Smooth muscle cell (in vitro differentiated cells): ENCODE measurements around the gene NIPAL3. TPM values are rescaled to one million over a fixed set of nuclear protein-coding genes. Genes with fewer than 3 reads are reported as not detected.
"Not testable (repeated sequence)": the region's sequence is repeated elsewhere in the genome, so short reads cannot be mapped to it uniquely, and the experiment has no call there.

Experiments used
- DNase-seq: peaks from one replicate; lab custom pipeline; 2025; ENCODE audit not compliant: unreplicated experiment; lab: John Stamatoyannopoulos, UW
- H2AFZ ChIP-seq: fragments of 200-600 bp; sonication (generic); 2 replicates; pipeline ENCODE4 v1.6.0; 2016; ENCODE audit warnings: antibody characterized with exemption, low read depth, mild to moderate bottlenecking
- H3F3A ChIP-seq: fragments of 200-600 bp; sonication (generic); 2 replicates; pipeline ENCODE4 v1.6.0; 2017; ENCODE audit warnings: antibody characterized with exemption, low read depth
- H3K27ac ChIP-seq: fragments of 200-600 bp; sonication (generic); 2 replicates; pipeline ENCODE4 v1.5.1; 2016; ENCODE audit warnings: low read depth, mild to moderate bottlenecking
- H3K27me3 ChIP-seq: fragments of 200-600 bp; sonication (generic); 2 replicates; pipeline ENCODE4 v1.6.1; 2016; ENCODE audit warnings: low read depth, mild to moderate bottlenecking
- H3K36me3 ChIP-seq: fragments of 200-600 bp; sonication (generic); 2 replicates; pipeline ENCODE4 v1.5.1; 2016; ENCODE audit warnings: low read depth
- H3K4me1 ChIP-seq: fragments of 200-600 bp; sonication (generic); 2 replicates; pipeline ENCODE4 v1.5.1; 2016; ENCODE audit warnings: low read depth
- H3K4me2 ChIP-seq: fragments of 200-600 bp; sonication (generic); 2 replicates; pipeline ENCODE4 v1.6.0; 2016; ENCODE audit warnings: mild to moderate bottlenecking
- H3K4me3 ChIP-seq: fragments of 200-600 bp; sonication (generic); 2 replicates; pipeline ENCODE4 v1.5.1; 2016; ENCODE audit warnings: mild to moderate bottlenecking
- H3K79me2 ChIP-seq: fragments of 200-600 bp; sonication (generic); 2 replicates; pipeline ENCODE4 v1.6.0; 2016; ENCODE audit warnings: low read depth, mild to moderate bottlenecking
- H3K9ac ChIP-seq: fragments of 200-600 bp; sonication (generic); 2 replicates; pipeline ENCODE4 v1.6.0; 2016; ENCODE audit warnings: low read depth
- H3K9me3 ChIP-seq: fragments of 200-600 bp; sonication (generic); replicated peaks from 2 replicates; pipeline ENCODE4 v1.5.1; 2016; ENCODE audit warnings: low read depth
- H4K20me1 ChIP-seq: fragments of 200-600 bp; sonication (generic); 2 replicates; pipeline ENCODE4 v1.6.0; 2016; ENCODE audit warnings: low read depth
- CTCF ChIP-seq: fragments of 200-600 bp; sonication (generic); IDR thresholded peaks from 2 replicates; pipeline ENCODE4 v1.5.1; 2017; ENCODE audit warnings: borderline replicate concordance, mild to moderate bottlenecking, antibody characterized with exemption; ENCODE audit not compliant: insufficient read depth, poor library complexity, severe bottlenecking
- WGBS: methylation state at CpG from one replicate; pipeline ENCODE4 v1.1.7; 2016; ENCODE audit warnings: low lambda C conversion rate; 5-methylcytosine and 5-hydroxymethylcytosine counted together
- polyA plus RNA-seq: library from polyadenylated mRNA; unstranded; fragments of >200 nt; fragmentation: Nextera tagmentation; extraction: Ambion mirVana; gene quantifications from 2 replicates; pipeline ENCODE4 v1.2.1, GENCODE V29; 2016
- total RNA-seq: library from RNA; depleted of rRNA; stranded (reverse); fragments of >200 nt; gene quantifications from 2 replicates; pipeline ENCODE4 v1.2.3, GENCODE V29; 2014

NIPAL3 gene
- total and polyA plus RNA-seq, 2 experiments from 2014 or later: 9.3 to 22.5 TPM

GRCh38 chr1:24507405-24507804 is 91.8 kb downstream of the NIPAL3 start:
- no peak overlapping the region for H3K4me3 ChIP-seq
- peaks cover 16% of the 10 kb centered on the region for H3K4me1 ChIP-seq
- no peak for DNase-seq
- H4K20me1 ChIP-seq: peaks cover 28% of the 10 kb centered on the region
- no peak overlapping the region for H3K27ac ChIP-seq
- no peaks in the 10 kb centered on the region for H3K9me3 ChIP-seq
- no peak overlapping the region for H3K4me2 ChIP-seq
- WGBS: 99% methylated on average over 5 of the region's 5 CpGs
- no peaks in the 10 kb centered on the region for H3K27me3 ChIP-seq
- no peaks in the 10 kb centered on the region for H3K36me3 ChIP-seq
- TF ChIP-seq CTCF: no peak
- peaks cover 33% of the 10 kb centered on the region for H3K79me2 ChIP-seq
- H3F3A ChIP-seq: no peaks in the 10 kb centered on the region
- H2AFZ ChIP-seq: no peak overlapping the region
- H3K9ac ChIP-seq: no peak overlapping the region

GRCh38 chr1:24508911-24509310 is 93.3 kb downstream of the NIPAL3 start:
- Histone ChIP-seq H3K27ac (no peak overlapping the region), H3K9me3 (no peaks in the 10 kb centered on the region), H3K4me1 (peaks cover 8% of the 10 kb centered on the region), H3F3A (no peaks in the 10 kb centered on the region), H3K4me2 (no peak overlapping the region), H4K20me1 (peaks cover 36% of the 10 kb centered on the region), H3K9ac (no peak overlapping the region), H3K27me3 (no peaks in the 10 kb centered on the region), H3K4me3 (no peak overlapping the region), H3K36me3 (no peaks in the 10 kb centered on the region), H2AFZ (no peak overlapping the region), H3K79me2 (peaks cover 34% of the 10 kb centered on the region)
- no peak for TF ChIP-seq CTCF
- no peak for DNase-seq
- 95% methylated on average over 5 of the region's 5 CpGs for WGBS

- no peak overlapping the region for H3K27ac ChIP-seq
- no peak for DNase-seq
- H4K20me1 ChIP-seq: peaks cover 44% of the 10 kb centered on the region
- no peaks in the 10 kb centered on the region for H3K4me1 ChIP-seq
- no peaks in the 10 kb centered on the region for H3K9me3 ChIP-seq
- no peaks in the 10 kb centered on the region for H3F3A ChIP-seq
- 70% methylated on average over 2 of the region's 2 CpGs for WGBS
- no peaks in the 10 kb centered on the region for H3K27me3 ChIP-seq
- H3K9ac ChIP-seq: no peak overlapping the region
- no peak overlapping the region for H3K4me2 ChIP-seq
- no peak overlapping the region for H2AFZ ChIP-seq
- H3K79me2 ChIP-seq: peaks cover 4% of the 10 kb centered on the region
- no peaks in the 10 kb centered on the region for H3K36me3 ChIP-seq
- TF ChIP-seq CTCF: no peak
- no peak overlapping the region for H3K4me3 ChIP-seq
Observed at GRCh38 chr1:24513706-24514105, 98.1 kb downstream of the NIPAL3 start.

GRCh38 chr1:24514946-24515345 is 99.3 kb downstream of the NIPAL3 start:
- no peak for TF ChIP-seq CTCF
- Histone ChIP-seq H3K79me2 (peaks cover 4% of the 10 kb centered on the region), H3F3A (no peaks in the 10 kb centered on the region), H3K27ac (no peak overlapping the region), H3K9me3 (no peaks in the 10 kb centered on the region), H4K20me1 (peaks cover 44% of the 10 kb centered on the region), H3K36me3 (no peaks in the 10 kb centered on the region), H3K4me2 (no peak overlapping the region), H3K4me3 (no peak overlapping the region), H2AFZ (no peak overlapping the region), H3K27me3 (no peaks in the 10 kb centered on the region), H3K9ac (no peak overlapping the region), H3K4me1 (no peaks in the 10 kb centered on the region)
- DNase-seq: no peak
- 97% methylated on average over 5 of the region's 5 CpGs for WGBS

GRCh38 chr1:24515671-24516209 is 100.1 kb downstream of the NIPAL3 start:
- not testable (repeated sequence) for DNase-seq, H3K79me2 ChIP-seq, H3K36me3 ChIP-seq, H3K27ac ChIP-seq, H2AFZ ChIP-seq, H3F3A ChIP-seq, H3K4me1 ChIP-seq, H3K9me3 ChIP-seq, H3K9ac ChIP-seq, H3K4me2 ChIP-seq, H3K4me3 ChIP-seq, H3K27me3 ChIP-seq
- peaks cover 37% of the 10 kb centered on the region for H4K20me1 ChIP-seq
- 85% methylated on average over 14 of the region's 14 CpGs for WGBS
